Motor neuron (in vitro differentiated cells): ENCODE results near the gene RAB6B. TPM values are rescaled to one million over a fixed set of nuclear protein-coding genes. Genes with fewer than 3 reads are reported as not detected.

Experiments
- ATAC-seq, 8 experiments: fragments of 200-7000 bp; cut with Tn5 transposase; replicated peaks in 6 of 8; 2 replicates each; pipeline ENCODE4 v1.8.0; 2021; ENCODE audit warnings: mild to moderate bottlenecking in 8 of 8, moderate library complexity in 8 of 8
- H3K27ac ChIP-seq, 2 donors: fragments of 250-450 bp; sonication (Bioruptor Pico); 2 replicates each; pipeline ENCODE4 v1.9.0; 2021; ENCODE audit warnings: antibody characterized with exemption in 2 of 2, mild to moderate bottlenecking in 2 of 2, moderate library complexity in 1 of 2
- H3K4me1 ChIP-seq, 2 donors: fragments of 250-450 bp; sonication (Bioruptor Pico); replicated peaks in 1 of 2; 2 replicates each; pipeline ENCODE4 v1.6.1; 2021; ENCODE audit warnings: antibody characterized with exemption in 2 of 2, mild to moderate bottlenecking in 2 of 2, moderate library complexity in 1 of 2
- H3K4me3 ChIP-seq, 5 donors: fragments of 250-450 bp; sonication (Bioruptor Pico); 2 replicates each; pipeline ENCODE4 v1.9.0; 2021; ENCODE audit warnings: antibody characterized with exemption in 5 of 5, mild to moderate bottlenecking in 5 of 5, moderate library complexity in 4 of 5
- WGBS, 10 experiments: fragments of 450-650 bp; shearing (Covaris generic); methylation state at CpG; one replicate each; pipeline ENCODE4 v1.0.0; 2022; 5-methylcytosine and 5-hydroxymethylcytosine counted together
- in situ Hi-C, 9 experiments: fragments of 400-800 bp; cut with MboI; loops; one replicate each; pipeline ENCODE4 v1.15.0; 2021; ENCODE audit warnings: low sequenced_read_pairs in 9 of 9, low pct_unique_long_range_greater_than_20kb in 2 of 9; ENCODE audit not compliant: unreplicated experiment in 9 of 9
- total RNA-seq, 8 experiments: library from RNA; unstranded; fragments of 300-600 nt; gene quantifications; 2 replicates each; pipeline versions ENCODE4 v1.2.3 to v1.2.4, GENCODE V29; 2022

Gene RAB6B
- total RNA-seq, 8 experiments from 2014 or later: 3.0 to 75.3 (median 39.1) TPM

DNA sequence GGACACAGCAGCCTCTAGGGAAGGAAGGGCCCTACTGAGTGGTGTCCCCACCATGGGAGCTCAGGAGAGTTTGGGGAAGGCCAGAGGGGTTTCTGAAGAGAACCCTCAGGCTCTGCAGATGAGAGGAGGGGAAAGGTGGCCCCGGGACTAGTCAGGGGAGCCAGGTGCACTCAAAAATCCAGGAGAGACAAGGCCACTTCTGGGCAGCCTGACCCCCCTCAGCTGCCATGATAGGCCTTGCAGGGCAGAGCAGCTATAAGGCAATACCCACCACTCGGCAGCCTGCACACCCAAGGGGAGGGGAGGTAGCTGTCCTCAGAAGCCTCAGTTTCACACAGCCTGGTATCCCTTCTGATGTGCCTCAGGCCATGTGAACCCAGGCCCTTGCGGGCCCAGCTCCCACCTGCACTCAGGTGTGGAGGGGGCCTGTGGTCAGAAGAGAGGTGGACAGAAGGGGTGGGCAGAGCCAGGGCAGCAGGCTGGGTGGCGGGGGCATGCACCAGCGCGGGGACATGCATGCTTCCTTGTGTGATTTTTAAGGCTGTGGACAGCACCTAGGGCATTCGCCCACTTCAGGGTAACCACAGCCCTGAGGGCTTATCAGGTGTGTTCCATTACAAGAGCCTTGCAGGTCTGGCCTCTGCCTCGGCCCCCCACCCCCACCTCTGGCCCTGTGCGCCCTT lies 55.5 kb downstream of the RAB6B start:
- Histone ChIP-seq H3K4me1 (peaks cover 7 to 11% of the 10 kb centered on the region in 2 donors), H3K27ac (no peak overlapping the region), H3K4me3 (no peak overlapping the region)
- 100% methylated on average over 1 of the region's 9 CpGs; no CpG with 5 or more reads in 9 of the 10 experiments for WGBS, 10 experiments
- no peak for ATAC-seq
- in situ Hi-C loops: no loop called here

DNA sequence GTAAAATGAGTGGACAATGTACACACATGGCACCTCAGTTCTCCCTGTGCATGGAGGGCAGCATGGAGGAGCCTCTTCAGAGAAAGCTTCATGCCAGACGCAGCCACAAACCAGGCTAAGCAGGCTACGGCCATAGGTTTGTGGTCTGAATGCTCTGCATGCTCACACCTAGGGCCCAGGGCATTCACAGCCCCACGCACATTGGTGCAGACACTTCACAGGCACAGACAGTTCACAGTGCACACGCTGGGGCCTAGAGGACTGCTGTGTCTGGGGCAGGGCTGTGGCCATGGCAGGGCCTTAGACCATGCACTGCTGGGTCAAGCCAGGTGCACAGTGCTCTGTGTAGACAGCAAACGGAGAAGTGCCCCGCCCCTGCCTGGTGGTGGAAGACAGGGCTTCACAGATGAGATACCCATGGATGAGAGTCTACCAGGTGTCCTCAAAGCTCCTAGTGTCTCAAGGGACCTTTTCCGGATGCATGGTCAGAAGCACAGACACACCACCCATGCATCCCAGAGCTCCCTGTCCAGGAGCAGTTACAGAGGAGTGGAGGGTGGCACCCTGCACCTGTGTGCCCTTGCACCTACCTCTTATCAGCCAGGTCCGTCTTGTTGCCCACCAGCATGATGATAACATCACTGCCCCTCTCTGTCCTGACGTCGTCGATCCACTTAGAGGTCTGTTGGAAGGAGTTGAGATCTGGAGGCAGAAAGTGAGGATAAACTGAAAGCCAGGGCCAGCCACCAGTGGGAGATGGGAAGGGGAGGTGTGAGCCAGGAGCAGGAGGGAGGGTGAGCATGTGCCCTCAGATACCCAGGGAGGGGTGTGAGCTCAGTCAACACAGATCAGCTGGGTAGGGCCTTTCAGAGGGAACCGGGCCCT lies 56.5 kb downstream of the RAB6B start:
- no peak for ATAC-seq
- no peak overlapping the region for H3K4me3 ChIP-seq
- in situ Hi-C loops: no loop called here
- peaks cover 7 to 11% of the 10 kb centered on the region in 2 donors for H3K4me1 ChIP-seq
- 77 to 100% (median 92%) methylated on average over 1 to 8 of the region's 12 CpGs; no CpG with 5 or more reads in 5 of the 10 experiments for WGBS, 10 experiments
- no peak overlapping the region for H3K27ac ChIP-seq

DNA sequence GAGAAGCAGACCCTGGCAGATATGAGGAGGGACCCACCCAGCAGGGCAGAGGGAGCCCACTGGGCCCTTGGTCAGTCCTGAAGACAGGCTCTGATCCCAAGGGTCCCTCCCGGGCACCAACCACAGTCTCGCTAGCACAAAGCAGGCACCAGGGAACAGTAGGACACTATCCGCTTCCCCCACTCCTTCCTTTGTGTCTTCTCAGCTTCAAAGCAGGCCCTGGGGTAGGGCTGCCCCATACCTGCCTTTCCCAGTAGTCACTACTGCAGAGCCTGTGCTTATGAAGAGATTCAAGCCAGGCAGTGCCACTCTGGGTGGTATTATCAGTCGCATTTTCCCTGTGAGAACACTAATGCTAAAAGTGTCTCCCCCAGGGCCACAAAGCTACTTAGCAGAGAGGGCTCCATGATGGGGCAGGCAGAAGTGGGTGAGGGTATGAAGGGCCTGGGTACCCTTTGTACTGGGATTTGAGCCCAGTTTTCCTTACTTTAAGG lies 57.3 kb downstream of the RAB6B start:
- in situ Hi-C loops: no loop called here
- no peak for ATAC-seq
- no peak overlapping the region for H3K4me3 ChIP-seq
- no peak overlapping the region for H3K27ac ChIP-seq
- 50 to 100% (median 78%) methylated on average over 1 of the region's 4 CpGs; no CpG with 5 or more reads in 6 of the 10 experiments for WGBS, 10 experiments
- peaks cover 5% of the 10 kb centered on the region in 2 donors for H3K4me1 ChIP-seq

DNA sequence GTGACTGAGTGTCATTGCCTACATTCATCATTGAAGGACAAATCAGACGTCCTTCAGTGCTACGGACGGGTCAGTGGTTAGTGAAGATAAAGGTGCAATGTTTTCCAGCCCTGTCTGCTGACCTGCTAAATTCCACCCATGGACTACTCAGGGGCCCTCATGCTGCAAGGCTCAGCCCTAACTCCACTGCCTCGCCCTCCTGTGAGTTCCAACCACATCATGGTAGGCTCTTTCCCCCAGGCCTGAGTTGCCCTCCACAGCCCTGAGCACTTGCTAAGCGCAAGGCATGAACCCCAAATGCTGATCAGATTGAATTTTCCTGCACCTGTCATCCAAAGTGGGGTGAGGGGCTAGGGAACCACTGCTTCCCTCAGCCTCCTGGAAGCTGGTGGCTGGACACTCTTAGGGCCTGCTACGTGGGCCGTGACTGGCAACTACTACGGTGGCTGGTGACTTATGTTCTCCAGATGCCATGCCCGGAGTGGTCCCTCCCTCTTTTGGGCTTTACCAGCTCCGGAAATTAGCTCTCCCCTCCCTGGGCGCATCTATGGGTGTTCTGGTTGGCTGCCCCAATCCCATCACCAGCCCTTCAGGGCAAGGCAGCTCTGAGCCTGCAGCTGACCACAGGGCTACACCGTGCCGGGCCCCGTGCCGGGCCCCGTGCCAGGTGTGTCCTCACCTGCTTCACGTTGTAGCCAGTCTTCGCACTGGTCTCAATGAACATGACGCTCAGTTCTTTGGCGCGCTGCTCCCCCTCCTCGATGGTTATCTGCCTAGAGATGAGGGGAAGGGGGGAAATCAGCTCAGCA lies 58.0 kb downstream of the RAB6B start:
- in situ Hi-C loops: no loop called here
- ATAC-seq: no peak
- H3K27ac ChIP-seq: no peak overlapping the region
- no peak overlapping the region for H3K4me3 ChIP-seq
- H3K4me1 ChIP-seq: no peaks in the 10 kb centered on the region
- 61 to 100% (median 92%) methylated on average over 1 to 12 of the region's 22 CpGs; no CpG with 5 or more reads in 2 of the 10 experiments for WGBS, 10 experiments

DNA sequence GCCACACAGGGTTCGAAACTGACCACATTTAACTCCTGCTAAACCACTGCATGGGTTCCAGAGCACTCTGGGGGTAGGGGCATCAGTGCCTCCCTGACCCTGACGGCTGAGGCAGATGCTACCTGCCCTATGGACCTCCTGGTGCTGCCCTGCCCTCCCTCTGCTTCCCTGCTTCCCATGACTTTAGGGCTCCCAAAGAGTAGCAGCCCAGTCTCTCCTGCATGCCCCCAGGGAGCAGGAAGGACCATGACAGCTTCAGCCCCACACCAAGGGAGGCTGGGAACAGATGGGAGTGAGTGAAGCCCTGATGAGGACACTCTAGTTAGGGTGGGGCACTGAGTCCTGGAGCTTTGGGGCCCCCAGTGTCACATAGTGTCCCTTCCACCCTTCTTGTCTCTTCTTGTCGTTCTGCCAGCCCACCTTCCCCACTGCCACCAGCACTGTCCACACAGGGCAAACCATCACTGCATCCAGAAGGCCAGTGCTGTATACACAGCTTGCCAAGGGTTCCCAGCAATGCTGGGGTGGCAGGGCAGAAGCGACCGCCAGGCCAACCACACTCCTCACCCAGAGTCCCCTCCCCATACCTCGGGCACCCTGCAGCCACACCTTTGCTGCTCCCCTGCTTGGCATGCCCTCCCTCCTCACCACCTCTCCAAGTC lies 59.1 kb downstream of the RAB6B start:
- no peak overlapping the region for H3K27ac ChIP-seq
- no peak for ATAC-seq
- in situ Hi-C loops: no loop called here
- no peak overlapping the region for H3K4me3 ChIP-seq
- no peaks in the 10 kb centered on the region for H3K4me1 ChIP-seq
- WGBS, 10 experiments: 82 to 100% (median 85%) methylated on average over 1 to 3 of the region's 6 CpGs; no CpG with 5 or more reads in 6 of the 10 experiments

DNA sequence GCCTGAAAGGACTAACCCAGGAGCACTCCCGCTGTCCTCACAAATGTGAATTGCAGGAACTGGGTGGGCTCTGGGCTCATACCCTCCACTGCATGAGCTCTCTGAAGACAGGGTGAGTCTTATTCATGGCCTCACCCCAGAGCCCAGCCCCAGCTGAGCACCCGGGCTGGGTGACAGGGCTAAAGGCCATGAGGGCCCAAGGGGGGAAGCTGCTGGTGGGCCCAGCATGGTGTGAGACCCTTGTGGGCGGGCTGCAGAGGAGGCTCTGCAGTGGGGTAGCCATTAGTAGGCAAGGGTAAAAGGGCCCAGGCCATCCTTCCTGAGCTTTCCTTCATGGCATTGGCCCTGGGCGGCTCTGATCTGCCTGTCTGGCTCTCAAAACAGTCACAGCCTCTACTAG lies 59.7 kb downstream of the RAB6B start:
- H3K27ac ChIP-seq: no peak overlapping the region
- ATAC-seq: no peak
- WGBS, 10 experiments: 49 to 93% (median 86%) methylated on average over 1 to 2 of the region's 4 CpGs; no CpG with 5 or more reads in 7 of the 10 experiments
- H3K4me1 ChIP-seq: no peaks in the 10 kb centered on the region
- no peak overlapping the region for H3K4me3 ChIP-seq
- in situ Hi-C loops: no loop called here

DNA sequence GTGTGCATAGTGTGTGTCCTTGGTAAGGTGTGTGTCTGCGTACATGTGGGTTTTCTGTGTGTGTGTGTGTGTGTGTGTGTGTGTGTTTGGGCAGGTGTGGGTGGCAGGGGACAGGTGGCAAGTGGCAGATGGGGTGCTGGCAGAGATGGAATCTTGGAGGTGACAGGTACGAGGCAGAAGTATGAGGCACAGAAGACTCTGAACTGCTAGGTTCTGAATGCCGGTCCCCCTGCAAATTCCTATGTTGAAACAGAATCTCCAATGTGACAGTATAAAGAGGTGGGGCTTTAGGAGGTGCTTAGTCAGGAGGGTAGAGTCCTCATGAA lies 60.3 kb downstream of the RAB6B start:
- Histone ChIP-seq H3K27ac (no peak overlapping the region), H3K4me1 (no peaks in the 10 kb centered on the region), H3K4me3 (no peak overlapping the region)
- ATAC-seq: no peak
- WGBS, 10 experiments: 80 to 100% (median 100%) methylated on average over 1 to 2 of the region's 3 CpGs; no CpG with 5 or more reads in 7 of the 10 experiments
- in situ Hi-C loops: no loop called here

DNA sequence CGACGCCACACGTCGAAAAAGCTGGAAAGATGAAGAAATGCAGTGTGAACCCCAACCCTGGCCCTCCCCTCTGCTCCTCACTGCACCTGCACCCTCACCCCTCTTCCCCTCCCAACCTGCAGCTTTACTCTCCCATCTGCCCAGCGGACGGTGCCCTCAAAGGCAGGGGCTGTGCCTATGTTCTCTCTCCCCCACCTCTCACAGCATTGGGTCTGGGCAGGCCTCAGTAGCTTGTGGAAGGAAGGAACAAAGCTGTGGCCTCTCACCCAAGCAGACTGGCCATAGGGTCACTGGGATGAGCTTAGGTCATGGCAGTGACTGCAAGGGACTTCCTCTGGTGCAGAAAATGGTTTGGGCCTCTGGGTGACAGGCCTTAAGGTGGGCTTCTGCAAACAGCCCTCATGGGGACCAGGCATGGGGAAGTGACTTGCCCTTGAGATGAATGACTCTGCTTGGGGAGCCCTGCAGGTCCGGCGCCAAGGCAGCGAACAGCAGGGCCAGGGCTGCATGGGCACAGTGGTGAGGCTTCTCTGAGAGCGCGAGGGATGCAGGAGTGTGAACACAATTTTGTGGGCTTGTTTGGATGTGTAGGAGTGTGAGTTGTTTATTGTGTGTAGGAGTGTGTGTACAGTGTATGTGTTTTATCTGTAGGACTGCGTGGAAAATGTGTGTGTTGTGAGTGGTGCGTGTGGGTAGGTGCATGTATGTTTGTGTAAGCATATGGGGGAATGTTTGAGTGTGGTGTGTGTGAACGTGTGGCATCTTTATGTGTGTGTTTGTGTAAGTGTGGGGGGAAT lies 60.9 kb downstream of the RAB6B start:
- H3K4me3 ChIP-seq: no peak overlapping the region
- no peak for ATAC-seq
- WGBS, 10 experiments: 50 to 100% (median 93%) methylated on average over 1 to 11 of the region's 14 CpGs; no CpG with 5 or more reads in 3 of the 10 experiments
- no peaks in the 10 kb centered on the region for H3K4me1 ChIP-seq
- in situ Hi-C loops: no loop called here
- no peak overlapping the region for H3K27ac ChIP-seq

DNA sequence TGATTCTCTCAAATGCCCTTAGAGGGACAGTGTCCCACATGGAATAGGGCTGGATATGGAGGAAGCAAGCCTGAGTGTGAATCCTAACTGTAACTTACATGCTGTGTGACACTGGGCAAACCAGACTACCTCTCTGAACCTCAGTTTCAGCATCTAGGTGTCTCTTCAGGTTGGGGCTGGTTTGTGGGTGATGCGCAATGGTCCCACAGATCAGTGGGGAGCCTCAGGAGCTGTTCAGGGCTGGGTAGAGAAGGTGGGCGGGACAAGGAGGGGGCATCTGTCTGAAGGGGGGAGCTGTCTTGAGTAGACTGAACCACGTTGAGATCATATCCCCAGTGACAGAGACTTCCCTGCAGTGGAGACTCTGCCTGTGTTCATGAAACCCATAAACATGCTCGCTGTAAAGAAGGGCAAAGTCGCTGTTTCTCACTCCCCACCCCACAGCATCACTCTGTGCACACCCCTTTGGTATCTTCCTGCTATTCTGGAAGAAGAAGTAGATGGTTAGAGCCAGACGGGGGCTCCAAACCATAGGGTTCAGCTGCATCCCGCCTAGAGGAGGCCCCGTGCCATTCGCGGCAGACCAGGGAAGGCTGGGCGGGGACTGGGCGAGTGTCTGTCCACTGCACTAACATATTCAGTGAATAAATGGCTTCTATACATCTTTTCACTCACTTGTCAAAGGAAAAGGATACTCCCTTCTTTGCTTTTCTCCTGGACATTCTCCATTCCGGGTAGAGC lies 61.6 kb downstream of the RAB6B start:
- 83 to 94% (median 85%) methylated on average over 1 to 10 of the region's 13 CpGs; no CpG with 5 or more reads in 6 of the 10 experiments for WGBS, 10 experiments
- Histone ChIP-seq H3K4me3 (no peak overlapping the region), H3K4me1 (no peaks in the 10 kb centered on the region), H3K27ac (no peak overlapping the region)
- in situ Hi-C loops: no loop called here
- ATAC-seq: peak in 2 of 8 experiments; percentile 56 to 60

DNA sequence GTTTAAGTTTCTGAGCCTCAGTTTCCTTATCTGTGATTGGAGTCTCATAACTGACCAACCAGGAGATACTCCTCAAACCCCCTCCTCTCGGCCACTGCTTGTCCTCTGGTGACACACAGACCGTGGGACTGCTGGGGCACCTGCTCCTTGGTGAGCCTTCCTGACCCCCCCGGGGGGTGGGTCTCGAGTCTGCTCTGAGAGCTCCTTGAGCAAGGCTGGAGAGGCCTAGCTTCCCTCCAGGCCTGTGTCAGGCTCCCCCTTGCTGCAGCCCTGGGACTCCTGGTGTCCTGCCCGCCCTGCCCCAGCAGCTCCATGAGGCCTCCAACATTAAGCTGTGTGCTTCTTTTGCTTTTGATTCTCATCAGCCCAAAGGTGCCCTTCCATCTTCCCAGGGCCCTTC lies 62.4 kb downstream of the RAB6B start:
- in situ Hi-C loops: no loop called here
- ATAC-seq: no peak
- no peaks in the 10 kb centered on the region for H3K4me1 ChIP-seq
- no peak overlapping the region for H3K4me3 ChIP-seq
- no peak overlapping the region for H3K27ac ChIP-seq
- 72 to 92% (median 82%) methylated on average over 1 to 2 of the region's 5 CpGs; no CpG with 5 or more reads in 6 of the 10 experiments for WGBS, 10 experiments

DNA sequence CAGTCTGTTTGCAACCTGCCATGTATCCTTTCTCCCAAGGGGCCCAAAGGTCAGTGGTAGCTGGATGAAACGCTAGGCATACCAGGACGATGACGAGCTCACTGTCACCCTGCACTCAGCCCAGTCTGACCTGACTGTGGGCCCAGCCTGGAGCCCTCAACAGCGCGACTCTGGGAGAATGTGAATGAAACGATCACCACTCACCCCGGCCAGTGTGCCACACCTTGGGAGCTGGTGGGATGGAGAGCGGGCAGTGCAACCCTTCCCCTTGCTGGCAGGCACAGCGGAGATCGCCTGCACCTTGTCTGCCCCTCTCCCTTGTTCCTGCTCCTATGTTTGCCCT lies 62.9 kb downstream of the RAB6B start:
- no peak overlapping the region for H3K4me3 ChIP-seq
- 70 to 100% (median 98%) methylated on average over 1 to 5 of the region's 10 CpGs; no CpG with 5 or more reads in 6 of the 10 experiments for WGBS, 10 experiments
- no peaks in the 10 kb centered on the region for H3K4me1 ChIP-seq
- no peak for ATAC-seq
- in situ Hi-C loops: no loop called here
- no peak overlapping the region for H3K27ac ChIP-seq
